HAP-1 (cell line): ENCODE measurements around the gene WDR4.
A peak's percentile ranks its signal among the peaks of the same experiment; 100 is the strongest.
"Not testable (repeated sequence)": the region's sequence is repeated elsewhere in the genome, so short reads cannot be mapped to it uniquely, and the experiment has no call there.

ENCODE experiments used
- DNase-seq, 2 experiments: peaks; one replicate each; pipeline ENCODE4 v3.0.0-alpha.2; 2016 to 2020; ENCODE audit warnings: low spot score in 2 of 2
- H3K27me3 ChIP-seq: fragments of 250-450 bp; sonication (Bioruptor Pico); 2 replicates; pipeline ENCODE4 v1.5.1; 2020; ENCODE audit warnings: low read depth, mild to moderate bottlenecking, moderate library complexity
- H3K36me3 ChIP-seq: fragments of 250-450 bp; sonication (Bioruptor Pico); replicated peaks from 2 replicates; pipeline ENCODE4 v1.5.1; 2020; ENCODE audit warnings: mild to moderate bottlenecking
- H3K4me1 ChIP-seq: fragments of 250-450 bp; sonication (Bioruptor Pico); 2 replicates; pipeline ENCODE4 v1.5.1; 2020; ENCODE audit warnings: mild to moderate bottlenecking
- H3K4me3 ChIP-seq: fragments of 250-450 bp; sonication (Bioruptor Pico); 2 replicates; pipeline ENCODE4 v1.5.1; 2020; ENCODE audit warnings: mild to moderate bottlenecking, moderate library complexity
- H3K9me3 ChIP-seq: fragments of 250-450 bp; sonication (Bioruptor Pico); 2 replicates; pipeline ENCODE4 v1.5.1; 2020; ENCODE audit warnings: mild to moderate bottlenecking, moderate library complexity
- in situ Hi-C: fragments of 300-500 bp; cut with MboI; formaldehyde crosslinking; loops from 3 replicates; pipeline ENCODE4 v1.14.3; 2020; ENCODE audit warnings: low sequenced_read_pairs, inconsistent platforms, mixed read lengths

The WDR4 gene

DNA sequence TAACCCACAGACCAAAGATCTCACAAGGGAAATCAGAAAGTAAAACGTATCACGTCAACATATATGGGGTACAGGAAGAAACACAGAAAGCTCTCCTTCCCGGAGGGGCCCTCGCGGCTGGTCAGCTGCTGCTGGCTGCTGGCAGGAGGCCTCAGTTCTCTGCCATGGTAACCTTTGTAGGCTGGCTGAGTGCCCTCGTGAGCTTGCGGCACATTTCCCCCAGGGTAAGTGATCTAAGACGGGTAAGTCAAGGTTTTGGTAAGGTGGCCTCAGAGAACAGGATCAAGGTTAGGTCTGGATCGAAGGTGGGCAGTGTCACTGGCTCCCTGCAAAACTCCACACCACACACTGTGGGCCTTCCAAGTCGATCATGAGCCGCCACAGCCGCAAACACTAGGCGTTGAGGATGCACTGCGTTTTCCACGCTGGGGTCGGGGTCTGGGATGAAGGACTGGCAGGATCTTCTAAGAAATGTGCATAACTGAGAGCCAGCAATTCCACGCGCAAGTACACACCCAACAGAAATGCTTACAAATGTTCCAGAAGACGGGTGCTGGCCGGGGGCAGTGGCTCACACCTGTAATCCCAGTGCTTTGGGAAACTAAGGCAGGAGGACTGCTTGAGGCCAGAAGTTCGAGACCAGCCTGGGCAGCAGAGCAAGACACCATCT, 33.9 kb downstream of the WDR4 start:
- peak in 1 of 2 experiments; percentile 6 for DNase-seq

DNA sequence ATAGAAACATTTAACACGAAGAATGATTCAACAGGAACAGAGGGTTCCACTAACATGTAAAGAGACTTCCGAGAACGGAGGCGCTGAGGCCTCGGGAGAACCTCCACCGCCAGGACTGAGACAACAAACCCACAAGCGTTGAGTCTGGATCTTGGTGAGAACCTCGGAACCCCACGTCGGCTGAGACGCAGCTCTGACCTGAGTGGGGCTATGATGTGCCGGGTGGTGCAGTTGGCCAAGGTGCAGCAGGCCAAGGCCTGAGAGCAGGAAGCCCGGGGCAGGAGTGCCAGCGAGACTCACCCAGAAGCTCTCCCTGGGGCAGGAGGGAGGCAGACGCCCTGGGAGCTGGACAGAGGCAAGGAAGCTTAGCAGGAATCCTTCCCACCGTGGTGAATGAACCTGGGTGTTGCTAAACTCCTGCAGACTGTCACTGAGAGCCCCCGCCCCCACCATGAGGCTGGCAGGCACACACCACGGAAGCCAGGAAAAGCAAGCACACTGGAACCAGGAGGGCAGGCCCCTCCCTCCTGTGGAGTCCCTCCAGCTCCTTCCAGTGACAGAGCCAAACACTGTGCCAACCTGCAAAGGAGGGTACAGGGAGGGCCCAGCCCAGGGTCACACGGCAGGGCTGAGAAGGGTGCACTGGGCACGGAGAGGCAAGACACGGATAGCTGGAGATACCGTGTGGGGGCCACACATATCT, 34.8 kb downstream of the WDR4 start:
- H3K4me3 ChIP-seq, result no peak overlapping the region
- no peaks in the 10 kb centered on the region for H3K9me3 ChIP-seq
- peaks cover 72% of the 10 kb centered on the region for H3K36me3 ChIP-seq
- no peaks in the 10 kb centered on the region for H3K27me3 ChIP-seq
- in situ Hi-C loops, result no loop called here
- H3K4me1 ChIP-seq, result no peaks in the 10 kb centered on the region
- peak in 1 of 2 experiments; percentile 5 for DNase-seq

More for the DNA sequence above, 33.9 kb downstream of the WDR4 start:
- H3K36me3 ChIP-seq, result peaks cover 74% of the 10 kb centered on the region
- H3K9me3 ChIP-seq, result no peaks in the 10 kb centered on the region
- in situ Hi-C loops, result no loop called here
- H3K27me3 ChIP-seq, result no peaks in the 10 kb centered on the region
- H3K4me1 ChIP-seq, result no peaks in the 10 kb centered on the region
- H3K4me3 ChIP-seq, result no peak overlapping the region

DNA sequence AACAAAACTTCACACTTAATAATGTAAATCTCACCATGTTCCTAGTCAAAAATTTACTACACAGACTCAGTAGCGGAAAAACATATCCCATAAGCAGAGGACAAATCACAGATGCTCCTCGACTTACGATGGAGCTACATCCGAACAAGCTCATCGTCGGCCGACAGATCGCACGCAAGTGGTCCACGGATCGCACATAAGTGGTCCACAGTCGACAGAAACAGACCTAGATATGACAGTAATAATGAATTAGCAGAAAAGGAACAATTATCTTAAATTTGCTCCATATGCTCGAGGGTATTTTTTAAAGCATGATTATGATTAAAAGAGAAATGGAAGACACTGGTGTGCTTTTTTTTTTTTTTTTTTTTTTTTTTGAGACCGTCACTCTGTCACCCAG, 36.3 kb downstream of the WDR4 start:
- Histone ChIP-seq H3K9me3 (no peaks in the 10 kb centered on the region), H3K27me3 (no peaks in the 10 kb centered on the region), H3K4me1 (no peaks in the 10 kb centered on the region), H3K36me3 (peaks cover 71% of the 10 kb centered on the region), H3K4me3 (no peak overlapping the region)
- in situ Hi-C loops, result no loop called here
- no peak for DNase-seq

DNA sequence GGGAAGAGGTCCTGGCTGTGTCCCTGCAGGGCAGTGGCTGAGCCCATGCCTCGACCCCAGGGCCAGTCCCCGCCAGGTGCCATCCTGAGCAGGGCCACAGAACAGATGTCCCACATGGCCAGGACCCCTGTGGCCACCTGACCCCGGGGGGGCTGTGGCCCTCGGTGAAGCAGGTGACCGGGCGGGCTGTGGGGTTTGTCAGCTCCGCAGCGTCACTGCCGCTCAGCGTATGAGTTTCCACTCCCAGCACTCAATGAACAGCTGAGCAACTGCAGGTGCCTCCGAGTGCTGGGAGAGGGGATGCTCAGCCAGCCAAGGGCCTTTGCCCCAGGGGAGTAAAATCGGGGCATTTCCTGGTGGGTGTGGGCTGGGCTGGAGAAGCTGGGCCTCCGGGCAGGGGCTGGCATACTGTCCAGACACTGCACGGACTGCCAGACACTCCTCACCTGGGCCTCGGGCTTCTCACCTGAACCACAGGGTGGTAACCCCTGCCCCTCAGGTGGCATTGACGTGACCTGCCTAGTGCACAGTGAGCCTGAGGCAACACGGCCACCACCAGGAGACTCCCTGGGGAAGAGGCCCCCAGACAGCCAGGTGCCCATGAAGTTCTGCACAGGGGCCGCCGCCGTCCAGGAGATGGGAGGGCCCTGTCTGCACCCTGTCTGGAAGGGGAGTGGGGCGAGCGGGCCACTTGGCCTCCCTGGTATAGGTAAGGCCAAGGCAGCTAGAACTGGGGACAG, 37.3 kb downstream of the WDR4 start:
- H3K9me3 ChIP-seq, H3K27me3 ChIP-seq, in situ Hi-C loops, H3K4me3 ChIP-seq, H3K4me1 ChIP-seq, DNase-seq: not testable (repeated sequence)
- H3K36me3 ChIP-seq, result peaks cover 62% of the 10 kb centered on the region

DNA sequence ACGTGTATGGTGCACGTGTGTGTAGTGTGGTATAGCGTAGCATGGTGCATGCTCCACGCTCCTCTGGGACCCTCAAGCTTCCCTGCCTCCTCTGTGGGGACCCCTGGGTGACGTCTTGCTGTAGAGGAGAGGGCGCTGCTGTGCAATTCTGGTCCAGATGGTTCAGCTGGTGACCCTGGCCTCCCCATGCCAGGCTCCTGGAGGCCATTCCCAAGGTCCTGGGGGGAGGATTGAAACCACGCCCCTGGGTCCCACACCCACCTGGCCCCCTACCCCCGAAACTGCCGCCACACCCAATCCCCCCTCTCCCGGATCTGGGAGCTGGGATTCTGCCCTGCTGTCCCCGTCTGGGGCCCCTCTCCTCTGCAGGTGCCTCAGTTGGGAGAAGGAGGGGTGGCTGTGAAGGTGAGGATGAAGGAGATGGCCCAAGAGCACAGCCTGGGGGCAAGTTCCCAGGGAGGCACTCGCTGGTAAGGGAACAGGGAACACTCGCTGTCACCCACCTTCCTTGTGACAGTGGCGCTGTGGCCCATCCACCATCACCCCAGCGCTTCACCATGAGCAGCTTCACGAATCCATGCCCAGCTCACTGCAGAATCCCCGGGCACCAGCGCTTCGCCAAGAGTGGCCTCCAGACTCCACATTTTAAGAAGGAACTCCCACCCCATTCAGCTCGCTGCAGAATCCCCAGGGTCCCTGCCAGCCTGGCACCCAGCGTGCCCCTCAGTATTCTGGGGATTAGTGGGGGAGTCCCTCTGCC, 38.0 kb downstream of the WDR4 start:
- in situ Hi-C loops, result no loop called here
- H3K36me3 ChIP-seq, result peaks cover 57% of the 10 kb centered on the region
- no peak for DNase-seq

DNA sequence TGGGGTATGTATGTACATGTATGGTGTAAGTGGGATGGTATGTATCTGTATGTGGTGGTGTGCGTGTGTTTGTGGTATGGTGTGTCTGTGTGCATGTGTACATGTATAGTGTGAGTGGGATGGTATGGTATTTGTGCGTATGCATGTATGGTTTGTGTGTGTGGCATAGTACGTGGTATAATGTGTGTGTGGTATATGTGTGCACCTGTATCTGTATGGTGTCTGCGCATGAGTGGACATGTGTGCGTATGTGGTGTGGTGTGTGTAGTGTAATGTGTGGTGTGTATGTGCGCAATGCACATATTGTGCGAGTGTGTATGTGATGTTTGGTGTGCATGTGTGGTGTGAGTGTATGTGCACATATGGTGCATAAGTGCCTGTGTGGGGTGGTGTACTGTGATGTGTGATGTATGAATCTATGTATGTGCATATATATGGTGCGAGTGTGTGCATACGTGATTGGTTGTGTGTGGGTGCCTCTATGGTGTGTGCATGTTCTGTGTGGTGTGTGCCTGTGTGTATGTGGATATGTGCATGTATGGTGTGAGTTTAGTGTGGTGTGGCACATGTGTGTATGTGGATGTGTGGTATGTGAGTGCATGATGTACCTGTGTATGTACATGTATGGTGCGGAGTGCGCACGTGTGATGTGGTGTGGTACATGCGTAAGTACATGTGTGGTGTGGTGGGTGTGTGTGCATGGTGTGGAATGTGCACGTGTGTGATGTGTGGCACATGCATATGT, 38.8 kb downstream of the WDR4 start:
- Histone ChIP-seq H3K4me3 (no peak overlapping the region), H3K4me1 (no peaks in the 10 kb centered on the region), H3K36me3 (peaks cover 52% of the 10 kb centered on the region), H3K9me3 (no peaks in the 10 kb centered on the region), H3K27me3 (no peaks in the 10 kb centered on the region)
- in situ Hi-C loops, result no loop called here
- no peak for DNase-seq

More for the DNA sequence above, 38.0 kb downstream of the WDR4 start:
- Histone ChIP-seq H3K27me3 (no peaks in the 10 kb centered on the region), H3K9me3 (no peaks in the 10 kb centered on the region), H3K4me3 (no peak overlapping the region), H3K4me1 (no peaks in the 10 kb centered on the region)

DNA sequence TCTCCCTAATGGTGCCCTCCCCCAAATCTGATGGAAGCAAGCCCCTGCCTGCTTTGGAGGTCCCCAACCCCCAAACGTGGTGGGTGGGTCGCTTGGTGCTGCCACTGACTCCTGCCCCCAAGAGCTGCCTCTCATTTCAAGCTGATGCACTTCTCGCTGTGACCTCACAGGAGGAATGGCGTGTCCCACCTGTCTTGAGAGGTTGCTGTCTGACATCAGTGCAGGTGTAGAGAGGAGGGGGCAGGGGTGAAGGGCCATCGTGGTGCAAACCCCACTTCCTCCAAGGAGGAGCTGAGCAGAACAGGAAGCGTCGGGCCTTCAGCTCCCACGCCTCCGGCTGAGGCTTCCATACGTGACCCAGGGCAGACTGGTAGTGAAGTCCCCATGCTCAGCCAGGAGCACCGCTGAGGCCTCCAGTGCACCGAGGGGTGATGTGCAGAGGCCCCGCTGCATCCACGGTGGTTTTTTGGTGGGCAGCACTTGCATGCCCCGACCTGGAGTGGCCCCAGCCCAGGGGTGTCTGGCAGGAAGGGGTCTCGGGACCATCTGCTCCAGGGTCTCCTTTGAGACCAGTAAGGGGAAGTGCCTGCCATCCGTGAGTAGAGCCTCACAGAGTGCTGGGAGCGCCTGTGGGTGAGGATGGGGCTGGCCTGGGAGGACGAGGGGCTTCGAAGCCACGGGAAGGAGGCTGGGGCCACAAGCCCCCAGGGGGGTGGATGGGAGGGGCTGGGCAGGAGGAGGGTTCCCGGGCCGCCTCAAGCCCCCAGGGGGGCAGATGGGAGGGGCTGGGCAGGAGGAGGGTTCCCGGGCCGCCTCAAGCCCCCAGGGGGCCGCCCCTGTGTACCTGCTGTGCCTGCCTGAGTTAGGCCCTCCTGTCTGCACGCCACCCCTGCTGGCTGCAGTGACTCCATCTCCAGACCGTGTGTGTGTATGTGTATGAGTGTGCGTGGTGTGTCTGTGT, 39.8 kb downstream of the WDR4 start:
- peaks cover 41% of the 10 kb centered on the region for H3K36me3 ChIP-seq
- no peaks in the 10 kb centered on the region for H3K4me1 ChIP-seq
- in situ Hi-C loops, result loop anchor here (10.0 kb wide), 1 partner anchor 245 kb away; no protein-coding TSS in a partner anchor
- H3K9me3 ChIP-seq, result no peaks in the 10 kb centered on the region
- no peak for DNase-seq
- no peak overlapping the region for H3K4me3 ChIP-seq
- no peaks in the 10 kb centered on the region for H3K27me3 ChIP-seq

DNA sequence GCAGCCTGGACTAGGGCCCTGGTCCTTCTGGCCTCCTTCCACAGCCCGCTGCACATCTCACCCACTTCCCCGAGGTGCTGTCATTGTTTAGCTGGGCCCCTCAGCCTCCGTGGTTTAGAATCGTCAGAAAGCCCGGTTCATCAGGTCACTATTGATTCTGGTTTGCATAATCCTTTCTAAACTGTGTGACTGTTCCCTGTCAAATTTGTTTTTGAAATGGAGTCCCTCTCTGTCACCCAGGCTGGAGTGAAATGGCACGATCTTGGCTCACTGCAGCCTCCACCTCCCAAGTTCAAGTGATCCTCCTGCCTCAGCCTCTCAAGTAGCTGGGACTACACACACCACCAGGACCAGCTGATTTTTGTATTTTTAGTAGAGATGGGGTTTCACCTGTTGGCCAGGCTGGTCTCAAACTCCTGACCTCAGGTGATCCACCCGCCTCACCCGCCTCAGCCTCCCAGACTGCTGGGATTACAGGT, 41.1 kb downstream of the WDR4 start:
- DNase-seq, H3K9me3 ChIP-seq, H3K27me3 ChIP-seq, H3K4me1 ChIP-seq, H3K4me3 ChIP-seq: not testable (repeated sequence)
- in situ Hi-C loops, result loop anchor here (10.0 kb wide), 1 partner anchor 243 kb away; no protein-coding TSS in a partner anchor
- peaks cover 30% of the 10 kb centered on the region for H3K36me3 ChIP-seq

DNA sequence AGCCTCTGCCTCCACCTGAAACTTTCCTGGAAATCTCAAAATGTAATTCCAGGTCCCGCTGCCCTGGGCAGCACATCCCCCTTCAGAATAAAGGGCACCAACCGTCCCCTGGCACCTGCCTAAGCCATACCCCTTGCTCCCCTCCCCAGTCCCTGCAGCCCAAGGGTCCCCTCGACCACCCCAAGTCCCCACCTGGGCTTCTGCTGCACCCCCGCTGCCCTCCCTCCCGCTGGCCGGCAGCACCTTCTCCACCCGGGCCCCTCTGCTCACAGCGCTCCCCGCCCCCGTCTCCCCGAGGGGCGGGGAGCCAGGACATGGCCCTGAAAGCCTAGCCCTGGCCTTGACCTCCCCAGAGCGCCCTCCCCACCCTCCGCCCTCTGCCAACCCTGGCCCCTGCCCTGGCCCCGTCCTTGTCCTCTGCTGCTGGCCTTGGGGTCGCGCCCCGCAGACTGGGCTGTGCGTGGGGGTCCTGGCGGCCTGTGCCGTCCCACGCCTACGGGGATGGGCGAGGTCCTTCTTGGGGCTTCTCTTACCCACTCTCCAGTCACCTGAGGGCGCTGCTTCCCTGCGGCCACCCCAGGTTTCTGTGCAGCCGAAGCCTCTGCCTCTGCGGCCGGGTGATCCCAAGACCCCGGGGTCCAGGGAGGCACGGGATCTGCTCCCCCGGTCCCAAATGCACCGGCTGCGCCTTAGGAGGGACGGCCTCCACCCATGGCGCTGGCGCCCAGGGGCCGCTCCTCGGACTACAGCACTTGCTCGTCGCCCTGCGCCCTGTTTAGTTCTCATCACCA, 41.7 kb downstream of the WDR4 start:
- H3K4me1 ChIP-seq, result no peaks in the 10 kb centered on the region
- H3K36me3 ChIP-seq, result peaks cover 25% of the 10 kb centered on the region
- H3K9me3 ChIP-seq, result no peaks in the 10 kb centered on the region
- DNase-seq, result no peak
- in situ Hi-C loops, result loop anchor here (10.0 kb wide), 1 partner anchor 243 kb away; no protein-coding TSS in a partner anchor
- peaks cover 7% of the 10 kb centered on the region; the same call in 1 of the 2 replicates for H3K27me3 ChIP-seq
- no peak overlapping the region for H3K4me3 ChIP-seq

DNA sequence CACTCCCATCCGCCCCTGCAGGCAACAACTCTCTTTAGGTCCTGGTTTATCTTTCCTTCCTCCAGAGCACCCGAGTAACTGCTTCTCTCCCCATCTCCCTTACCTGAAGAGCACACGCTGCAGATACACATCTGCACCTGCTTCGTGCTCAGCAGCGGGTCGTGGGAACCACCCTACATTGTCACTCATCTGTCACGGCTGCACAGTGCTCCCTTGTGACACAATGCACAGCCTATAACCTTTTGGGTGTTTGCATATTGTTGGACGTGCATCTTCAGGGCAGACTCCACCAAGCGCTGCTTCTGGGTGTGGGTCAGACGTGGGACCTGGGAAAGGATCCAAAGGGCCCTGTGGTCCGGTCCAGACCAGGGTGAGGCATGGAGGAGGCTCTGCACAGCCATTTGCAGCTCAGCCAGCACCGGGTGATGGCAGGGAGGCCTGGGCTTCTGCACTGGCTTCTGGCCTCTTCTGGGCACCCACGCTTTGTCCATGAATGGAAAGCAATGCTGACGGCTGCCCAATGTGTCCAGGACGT, 42.5 kb downstream of the WDR4 start:
- no peaks in the 10 kb centered on the region for H3K4me1 ChIP-seq
- DNase-seq, result no peak
- no peak overlapping the region for H3K4me3 ChIP-seq
- in situ Hi-C loops, result loop anchor here (10.0 kb wide), 1 partner anchor 242 kb away; no protein-coding TSS in a partner anchor
- H3K9me3 ChIP-seq, result no peaks in the 10 kb centered on the region
- peaks cover 12% of the 10 kb centered on the region for H3K27me3 ChIP-seq
- peaks cover 21% of the 10 kb centered on the region for H3K36me3 ChIP-seq

DNA sequence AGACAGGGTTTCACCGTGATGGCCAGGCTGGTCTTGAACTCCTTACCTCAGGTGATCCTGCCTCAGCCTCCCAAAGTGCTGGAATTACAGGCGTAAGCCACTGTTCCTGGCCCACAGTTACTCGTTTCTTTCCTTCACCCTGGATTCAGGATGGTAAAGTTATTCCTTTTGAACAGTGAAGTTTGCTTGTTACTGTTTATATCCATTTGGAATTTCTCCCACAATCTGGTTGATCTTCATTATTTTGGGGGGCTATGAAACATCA, 43.0 kb downstream of the WDR4 start:
- DNase-seq, result no peak
- Histone ChIP-seq H3K27me3 (peaks cover 12% of the 10 kb centered on the region), H3K4me1 (no peaks in the 10 kb centered on the region), H3K4me3 (no peak overlapping the region), H3K9me3 (no peaks in the 10 kb centered on the region), H3K36me3 (peaks cover 19% of the 10 kb centered on the region)
- in situ Hi-C loops, result loop anchor here (10.0 kb wide), 1 partner anchor 242 kb away; no protein-coding TSS in a partner anchor
